ENCODE measurements around the gene ZBTB46.

DNA sequence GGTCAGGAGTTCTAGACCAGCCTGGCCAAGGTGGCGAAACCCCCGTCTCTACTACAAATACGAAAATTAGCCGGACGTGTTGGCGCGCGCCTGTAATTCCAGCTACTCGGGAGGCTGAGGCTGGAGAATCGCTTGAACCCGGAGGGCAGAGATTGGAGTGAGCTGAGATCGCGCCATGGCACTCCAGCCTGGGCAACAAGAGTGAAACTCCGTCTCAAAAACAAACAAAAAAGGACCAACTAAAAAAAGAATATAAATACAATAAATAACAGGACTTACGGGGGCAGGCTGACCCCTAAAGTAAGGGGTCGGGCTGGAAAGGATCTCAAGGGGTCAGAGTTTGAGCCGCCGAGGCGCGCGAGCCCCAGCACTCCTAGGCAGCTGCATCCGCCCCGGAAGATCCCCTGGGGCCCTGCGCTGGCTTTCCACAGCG, 33.5 kb upstream of the ZBTB46 start:
- TF ChIP-seq CTCF (conservative IDR thresholded peaks at IDR 0.05; ENCODE audit: low read depth, low read length): no peak
- no peak for TF ChIP-seq EZH2 (IDR thresholded peaks at IDR 0.05; ENCODE audit: borderline replicate concordance, low read depth, low read length, poor library complexity, severe bottlenecking)

Measured in A673 (cell line).